Activated CD4-positive, alpha-beta T cell treated with anti-CD3 and anti-CD28 coated beads, Interleukin-2, amount 10 ng/mL, durations not matched to agents 24 days and 14 days (primary cell): ENCODE measurements around the gene SPOCK2. TPM values are rescaled to one million over a fixed set of nuclear protein-coding genes. Genes with fewer than 3 reads are reported as not detected.

ENCODE experiments used
- DNase-seq: peaks from one replicate; pipeline ENCODE4 v3.0.0; 2022
- H3K27ac Mint-ChIP-seq: one replicate; pipeline ENCODE4 v1.8.0; 2022; ENCODE audit warnings: mild to moderate bottlenecking, mixed read lengths
- H3K27me3 Mint-ChIP-seq: one replicate; pipeline ENCODE4 v1.8.0; 2022; ENCODE audit warnings: mixed read lengths
- H3K36me3 Mint-ChIP-seq: one replicate; pipeline ENCODE4 v1.8.0; 2022; ENCODE audit warnings: low read depth, mild to moderate bottlenecking, mixed read lengths
- H3K4me1 Mint-ChIP-seq: one replicate; pipeline ENCODE4 v1.8.0; 2021; ENCODE audit warnings: mixed read lengths
- H3K4me3 Mint-ChIP-seq: one replicate; pipeline ENCODE4 v1.8.0; 2022; ENCODE audit warnings: mild to moderate bottlenecking, moderate library complexity, mixed read lengths
- H3K9me3 Mint-ChIP-seq: one replicate; pipeline ENCODE4 v1.8.0; 2021; ENCODE audit warnings: mixed read lengths
- intact Hi-C: fragments of 100-400 bp; cut with micrococcal nuclease; formaldehyde crosslinking; loops from one replicate; pipeline ENCODE4 v1.15.1; 2023
- total RNA-seq: library from RNA; stranded (reverse); gene quantifications from 2 replicates; pipeline ENCODE4 v1.2.3, GENCODE V29; 2022

The SPOCK2 gene
- total RNA-seq, 1 donor from 2014 or later: 106 TPM

GRCh38 chr10:72011016-72011415, 77.3 kb downstream of the SPOCK2 start:
- no peak for DNase-seq
- Mint-ChIP-seq H3K27ac (no peak overlapping the region), H3K4me3 (no peak overlapping the region), H3K4me1 (no peaks in the 10 kb centered on the region), H3K9me3 (no peaks in the 10 kb centered on the region), H3K36me3 (no peaks in the 10 kb centered on the region), H3K27me3 (no peaks in the 10 kb centered on the region)
- intact Hi-C loops: no loop called here

GRCh38 chr10:72010234-72010973, 77.9 kb downstream of the SPOCK2 start:
- Mint-ChIP-seq H3K9me3 (no peaks in the 10 kb centered on the region), H3K4me1 (no peaks in the 10 kb centered on the region), H3K27ac (no peak overlapping the region), H3K27me3 (no peaks in the 10 kb centered on the region), H3K36me3 (no peaks in the 10 kb centered on the region), H3K4me3 (no peak overlapping the region)
- DNase-seq: no peak
- intact Hi-C loops: no loop called here

GRCh38 chr10:72009425-72010081, 78.8 kb downstream of the SPOCK2 start:
- no peaks in the 10 kb centered on the region for H3K4me1 Mint-ChIP-seq
- intact Hi-C loops: no loop called here

GRCh38 chr10:72009051-72009424, 79.3 kb downstream of the SPOCK2 start:
- Mint-ChIP-seq H3K4me3 (no peak overlapping the region), H3K27me3 (no peaks in the 10 kb centered on the region), H3K27ac (no peak overlapping the region), H3K9me3 (no peaks in the 10 kb centered on the region), H3K36me3 (no peaks in the 10 kb centered on the region), H3K4me1 (no peaks in the 10 kb centered on the region)
- intact Hi-C loops: no loop called here
- no peak for DNase-seq

More at GRCh38 chr10:72009425-72010081, 78.8 kb downstream of the SPOCK2 start:
- H3K9me3 Mint-ChIP-seq: no peaks in the 10 kb centered on the region
- no peak for DNase-seq
- no peaks in the 10 kb centered on the region for H3K36me3 Mint-ChIP-seq
- H3K27me3 Mint-ChIP-seq: no peaks in the 10 kb centered on the region
- no peak overlapping the region for H3K27ac Mint-ChIP-seq
- H3K4me3 Mint-ChIP-seq: no peak overlapping the region

Other genes starting within 250 kb of the SPOCK2 start
- 97.9 and 99.9 TPM in 2 replicates for gene PSAP, start 237.3 kb downstream of the SPOCK2 start, total RNA-seq
- 0.36 and 0.63 TPM in 2 replicates for gene CHST3, start 124.2 kb downstream of the SPOCK2 start, total RNA-seq
- 73.2 and 74.3 TPM in 2 replicates for gene ANAPC16, start 127.5 kb upstream of the SPOCK2 start, total RNA-seq
- gene ASCC1, start 127.7 kb upstream of the SPOCK2 start, total RNA-seq: 33.6 and 34.1 TPM in 2 replicates
- gene DDIT4, start 185.4 kb upstream of the SPOCK2 start, total RNA-seq: 260 and 271 TPM in 2 replicates